ENCODE data around the gene KRTAP2-3. TPM values are rescaled to one million over a fixed set of nuclear protein-coding genes. Genes with fewer than 3 reads are reported as not detected.
"Not testable (repeated sequence)": the region's sequence is repeated elsewhere in the genome, so short reads cannot be mapped to it uniquely, and the experiment has no call there.

Gene KRTAP2-3
- total and polyA plus RNA-seq, 2 of the 4 experiments (the other 2 are of a cell fraction) = 1.4 to 35.2 TPM

- peak overlapping the region; percentile 89 for H4K91ac ChIP-seq (ENCODE audit: insufficient read depth, low read depth, low read length)
- H3K79me1 ChIP-seq (ENCODE audit: low read depth in 1 of 2, low read length in 2 of 2); H3K9me1 ChIP-seq (ENCODE audit: insufficient read depth, low read length); H3K36me3 ChIP-seq (ENCODE audit: control insufficient read depth, insufficient read depth, low read length); H4K20me1 ChIP-seq (ENCODE audit: insufficient read depth, low read length); dilution Hi-C loops (cut with HindIII; ENCODE audit: low sequenced_read_pairs, unreplicated experiment); H2AK9ac ChIP-seq (replicated peaks; ENCODE audit: low read depth, low read length, poor library complexity); H3K4me3 ChIP-seq (ENCODE audit: insufficient read depth, low read depth, low read length); H3K9me3 ChIP-seq (ENCODE audit: control insufficient read depth, insufficient read depth, low read length); H2AFZ ChIP-seq (replicated peaks; ENCODE audit: low read length, poor library complexity); H3K27me3 ChIP-seq (ENCODE audit: control insufficient read depth, insufficient read depth, low read length); in situ Hi-C loops (cut with MboI; ENCODE audit: low sequenced_read_pairs): not testable (repeated sequence)
- H3K23ac ChIP-seq (ENCODE audit: low read depth, low read length) = peak overlapping the region; percentile 93; the same call in 1 of the 2 replicates
- H2BK5ac ChIP-seq (ENCODE audit: low read depth, low read length, poor library complexity, severe bottlenecking) = peak overlapping the region; percentile 98
- peak overlapping the region; percentile 93 for H2AK5ac ChIP-seq (ENCODE audit: low read depth, low read length)
- intact Hi-C loops (cut with micrococcal nuclease) = loop anchor here (2.0 to 5.0 kb wide), 6 partner anchors 102 to 588 kb away; no protein-coding TSS in a partner anchor
- peak overlapping the region; percentile 72 for H3K4me2 ChIP-seq (ENCODE audit: low read depth, low read length)
- H3K27ac ChIP-seq (ENCODE audit: insufficient read depth, low read length) = peak overlapping the region; percentile 94
- peak overlapping the region; percentile 76 for H3K18ac ChIP-seq (ENCODE audit: low read depth, low read length)
- H3K4me1 ChIP-seq (ENCODE audit: control insufficient read depth, insufficient read depth, low read length) = peaks cover 16% of the 10 kb centered on the region
- CTCF ChIA-PET = interaction anchor here (0.7 to 2.1 kb wide), 2 partner anchors 254 to 263 kb away, joined by 3 to 7 read pairs; no protein-coding TSS in a partner anchor
- peak; percentile 94 for DNase-seq
- 0% methylated on average over 1 of the region's 31 CpGs; no CpG with 5 or more reads in 1 of the 2 experiments for WGBS, 2 experiments (ENCODE audit: extremely low coverage in 2 of 2, insufficient read length in 1 of 2)
- TSS peak; percentile 81 for BruUV-seq (replicated peaks)
- peak; percentile 35 for ATAC-seq (ENCODE audit: low read depth)
- TF ChIP-seq FOS (IDR thresholded peaks at IDR 0.05; ENCODE audit: low read depth, low read length) (0 out of 2 replicates have a peak, but pooled peaks have one; percentile 47), CEBPB (IDR thresholded peaks at IDR 0.05; ENCODE audit: low read depth, low read length) (peak; percentile 74)
- H3K14ac ChIP-seq (replicated peaks; ENCODE audit: low read depth, low read length) = peak overlapping the region; percentile 79; the same call in 1 of the 2 replicates
- peak overlapping the region; percentile 98 for H2BK20ac ChIP-seq (ENCODE audit: low read depth, low read length)
- H3K56ac ChIP-seq (ENCODE audit: extremely low read depth, insufficient read depth, low read length) = peak overlapping the region; percentile 71; the same call in 1 of the 2 replicates
- POLR2A ChIA-PET (ENCODE audit: unreplicated experiment) = interaction anchor here (0.6 to 3.0 kb wide), 3 partner anchors 11 to 510 kb away, joined by 3 to 12 read pairs (median 5); no protein-coding TSS in a partner anchor
- peak overlapping the region; percentile 55; the same call in 1 of the 2 replicates for H3K9ac ChIP-seq (ENCODE audit: low read depth, low read length)
- H4K5ac ChIP-seq (ENCODE audit: low read depth, low read length) = peak overlapping the region; percentile 91; the same call in 1 of the 2 replicates
- peak overlapping the region; percentile 10 to 67 for H4K8ac ChIP-seq (ENCODE audit: low read depth in 2 of 2, low read length in 2 of 2)
- peak overlapping the region; percentile 93 for H3K4ac ChIP-seq (ENCODE audit: low read depth, low read length)
- peak overlapping the region; percentile 99 for H2BK120ac ChIP-seq (ENCODE audit: low read depth, low read length)
- H2BK15ac ChIP-seq (ENCODE audit: low read depth, low read length) = peak overlapping the region; percentile 25; the same call in 1 of the 3 replicates
These were observed 450 bp downstream of the KRTAP2-3 start for GRCh38 chr17:41059276-41060051.
